CD8-positive, alpha-beta memory T cell (primary cell): ENCODE data around the gene ASPN. TPM values are rescaled to one million over a fixed set of nuclear protein-coding genes. Genes with fewer than 3 reads are reported as not detected.

Experiments used
- CTCF ChIA-PET: fragments of 350-600 bp; sonication (Branson Sonifier 250); formaldehyde crosslinking; loops from one replicate; lab custom pipeline; 2021; ENCODE audit warnings: antibody characterized with exemption; lab: Charles Lee
- POLR2A ChIA-PET: fragments of 350-600 bp; sonication (Branson Sonifier 250); formaldehyde crosslinking; loops from one replicate; lab custom pipeline; 2021; ENCODE audit warnings: antibody characterized with exemption; lab: Charles Lee
- DNase-seq, 5 donors: peaks; one replicate each; pipeline versions ENCODE4 v3.0.0 to v3.0.0-alpha.2; 2020 to 2022; ENCODE audit warnings: mixed read lengths in 1 of 5
- H3K27ac ChIP-seq: one replicate; pipeline ENCODE4 v1.7.0; 2013; ENCODE audit warnings: low read depth, mild to moderate bottlenecking, low read length, moderate library complexity
- H3K27me3 ChIP-seq: 2 replicates; pipeline ENCODE4 v1.7.0; 2013; ENCODE audit warnings: low read length, mild to moderate bottlenecking; ENCODE audit not compliant: insufficient read depth, poor library complexity, severe bottlenecking
- H3K36me3 ChIP-seq: 2 replicates; pipeline ENCODE4 v1.7.0; 2013; ENCODE audit warnings: mild to moderate bottlenecking, low read length, moderate library complexity; ENCODE audit not compliant: insufficient read depth
- H3K4me1 ChIP-seq: 2 replicates; pipeline ENCODE4 v1.7.0; 2013; ENCODE audit warnings: mild to moderate bottlenecking, low read length, moderate library complexity; ENCODE audit not compliant: insufficient read depth
- H3K4me3 ChIP-seq: 2 replicates; pipeline ENCODE4 v1.7.0; 2013; ENCODE audit warnings: mild to moderate bottlenecking, low read length
- H3K9me3 ChIP-seq: 2 replicates; pipeline ENCODE4 v1.7.0; 2013; ENCODE audit warnings: mild to moderate bottlenecking, low read length
- H3K27ac Mint-ChIP-seq, 8 donors: one replicate each; pipeline ENCODE4 v1.8.0; 2020 to 2021; ENCODE audit warnings: mixed read lengths in 8 of 8, mild to moderate bottlenecking in 6 of 8, inconsistent platforms in 3 of 8, moderate library complexity in 3 of 8
- H3K27me3 Mint-ChIP-seq, 2 donors: one replicate each; pipeline ENCODE4 v1.8.0; 2020 to 2021; ENCODE audit warnings: mixed read lengths in 2 of 2, mild to moderate bottlenecking in 1 of 2, moderate library complexity in 1 of 2
- H3K36me3 Mint-ChIP-seq, 3 donors: one replicate each; pipeline ENCODE4 v1.8.0; 2020 to 2021; ENCODE audit warnings: mixed read lengths in 3 of 3, inconsistent platforms in 1 of 3, mild to moderate bottlenecking in 1 of 3
- H3K4me1 Mint-ChIP-seq, 3 donors: one replicate each; pipeline ENCODE4 v1.8.0; 2020 to 2021; ENCODE audit warnings: mixed read lengths in 3 of 3, inconsistent platforms in 1 of 3, mild to moderate bottlenecking in 1 of 3
- H3K4me3 Mint-ChIP-seq, 7 donors: one replicate each; pipeline ENCODE4 v1.8.0; 2020 to 2021; ENCODE audit warnings: mixed read lengths in 7 of 7, mild to moderate bottlenecking in 6 of 7, moderate library complexity in 4 of 7, inconsistent platforms in 2 of 7
- H3K9me3 Mint-ChIP-seq, 5 donors: one replicate each; pipeline ENCODE4 v1.8.0; 2020 to 2022; ENCODE audit warnings: mixed read lengths in 5 of 5, mild to moderate bottlenecking in 3 of 5, moderate library complexity in 2 of 5, inconsistent platforms in 1 of 5
- polyA plus RNA-seq: library from polyadenylated mRNA; unstranded; fragments of 300-500 nt; fragmentation: Illumina TruSeq; gene quantifications from one replicate; pipeline ENCODE4 v1.2.3, GENCODE V29; 2021
- total RNA-seq, 2 experiments: library from RNA; stranded (reverse); gene quantifications; one replicate each; pipeline ENCODE4 v1.2.3, GENCODE V29; 2021

The ASPN gene
- not detected for total RNA-seq
- polyA plus RNA-seq = not detected

DNA sequence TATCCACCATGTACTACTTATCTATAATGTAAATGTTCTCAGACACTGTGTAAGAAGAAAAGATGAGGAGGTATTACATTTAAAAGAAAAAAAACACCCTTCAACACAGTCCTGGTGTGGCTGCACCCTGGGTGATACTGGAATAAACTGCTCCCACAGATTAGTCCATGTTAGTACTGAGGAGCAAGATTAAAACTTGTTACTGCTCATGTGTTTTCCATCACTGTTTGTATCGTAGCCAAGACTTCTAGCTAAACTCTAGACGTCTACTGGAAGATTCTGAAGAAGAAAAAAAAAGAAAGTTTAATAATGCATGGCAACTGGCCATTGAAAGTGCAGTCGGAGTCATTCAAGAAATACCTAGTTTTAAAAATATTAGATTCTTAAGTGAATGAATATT, at the start of gene ASPN:
TSS of gene ASPN (minus strand) at position 178 of the 400 bp plus-strand sequence.
- Histone ChIP-seq H3K4me1 (no peaks in the 10 kb centered on the region), H3K36me3 (no peaks in the 10 kb centered on the region), H3K27me3 (no peaks in the 10 kb centered on the region), H3K4me3 (no peak within 1 kb of the TSS), H3K9me3 (no peaks in the 10 kb centered on the region), H3K27ac (no peak within 1 kb of the TSS)
- ChIA-PET POLR2A (no interaction called here), CTCF (interaction anchor here (0.7 kb wide), 1 partner anchor 25 kb away, joined by 3 read pairs; no protein-coding TSS in a partner anchor)
- DNase-seq = no peak
- Mint-ChIP-seq H3K27ac (no peak within 1 kb of the TSS), H3K36me3 (no peaks in the 10 kb centered on the region), H3K4me1 (peaks cover 2 to 7% (median 4%) of the 10 kb centered on the region in 3 donors), H3K4me3 (no peak within 1 kb of the TSS), H3K9me3 (no peaks in the 10 kb centered on the region), H3K27me3 (peaks cover 0 to 3% of the 10 kb centered on the region in 2 donors)

DNA sequence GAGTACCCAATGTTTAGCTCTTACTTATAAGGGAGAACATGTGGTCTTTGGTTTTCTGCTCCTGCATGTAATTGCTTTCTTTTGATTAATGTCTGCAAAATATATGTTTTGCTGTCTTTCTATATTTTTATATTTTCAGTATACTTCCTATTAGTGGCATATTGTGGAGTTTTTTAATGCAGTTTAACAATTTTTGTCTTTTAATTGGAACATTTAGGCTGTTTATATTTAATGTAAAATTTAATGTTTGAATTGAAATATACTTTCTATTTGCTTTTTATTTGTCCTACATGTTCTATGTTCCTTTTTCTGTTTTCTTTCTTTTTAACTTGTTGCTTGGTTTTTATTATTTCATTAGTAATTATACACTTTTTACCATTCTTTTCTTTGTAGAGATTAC, 48.6 kb upstream of the ASPN start:
- ChIA-PET POLR2A (no interaction called here), CTCF (no interaction called here)

DNA sequence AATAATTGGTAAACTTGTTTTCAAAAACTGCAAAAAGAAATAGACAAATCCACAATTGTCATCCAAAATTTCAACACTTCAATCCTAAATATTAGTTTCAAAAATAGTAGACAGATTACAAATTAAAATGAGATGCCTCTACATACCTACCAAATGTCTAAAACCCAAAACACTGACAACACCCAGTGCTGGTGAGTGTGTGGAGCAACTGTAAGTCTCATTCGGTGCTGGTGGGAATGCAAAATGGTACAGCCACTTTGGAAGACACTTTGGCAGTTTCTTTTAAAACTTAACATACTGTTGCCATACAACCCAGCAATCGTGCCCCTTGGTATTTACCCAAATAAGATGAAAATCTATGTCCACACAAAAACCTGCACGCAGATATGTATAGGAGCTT, 46.8 kb upstream of the ASPN start:
- Mint-ChIP-seq H3K4me3 (no peak overlapping the region), H3K27me3 (no peaks in the 10 kb centered on the region), H3K4me1 (no peaks in the 10 kb centered on the region), H3K36me3 (peaks cover 0 to 6% (median 1%) of the 10 kb centered on the region in 3 donors), H3K27ac (peak overlapping the region in 1 of 8 donors; percentile 26), H3K9me3 (peaks cover 0 to 2% (median 0%) of the 10 kb centered on the region in 5 donors)
- no peaks in the 10 kb centered on the region for H3K36me3 ChIP-seq
- H3K9me3 ChIP-seq = no peaks in the 10 kb centered on the region
- no peak overlapping the region for H3K27ac ChIP-seq
- DNase-seq = no peak
- CTCF ChIA-PET = no interaction called here
- no peaks in the 10 kb centered on the region for H3K4me1 ChIP-seq
- no peaks in the 10 kb centered on the region for H3K27me3 ChIP-seq
- POLR2A ChIA-PET = no interaction called here
- H3K4me3 ChIP-seq = no peak overlapping the region

More for the DNA sequence above, 48.6 kb upstream of the ASPN start:
- DNase-seq = no peak
- Histone ChIP-seq H3K4me1 (no peaks in the 10 kb centered on the region), H3K9me3 (no peaks in the 10 kb centered on the region), H3K36me3 (no peaks in the 10 kb centered on the region), H3K4me3 (no peak overlapping the region), H3K27ac (no peak overlapping the region), H3K27me3 (no peaks in the 10 kb centered on the region)
- Mint-ChIP-seq H3K9me3 (peaks cover 0 to 2% (median 0%) of the 10 kb centered on the region in 5 donors), H3K27ac (no peak overlapping the region), H3K4me1 (no peaks in the 10 kb centered on the region), H3K27me3 (no peaks in the 10 kb centered on the region), H3K36me3 (peaks cover 0 to 6% (median 3%) of the 10 kb centered on the region in 3 donors), H3K4me3 (no peak overlapping the region)

DNA sequence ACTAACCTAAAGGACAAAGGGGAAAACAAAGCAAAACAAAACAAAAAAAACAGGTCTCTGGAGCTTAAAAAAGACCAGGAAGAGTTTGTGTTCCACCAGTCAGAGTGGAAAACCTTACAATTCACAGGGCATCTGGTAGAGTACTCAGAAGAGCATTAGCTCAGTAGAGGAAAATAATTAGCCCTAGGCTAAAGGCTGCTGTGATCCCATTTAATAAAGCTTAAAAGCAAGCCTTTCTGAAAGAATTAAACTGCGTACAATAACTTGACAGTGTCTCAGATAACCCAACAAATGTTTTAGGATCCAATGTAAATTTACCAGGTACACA, 46.2 kb upstream of the ASPN start:
- H3K27me3 Mint-ChIP-seq = no peaks in the 10 kb centered on the region
- Histone ChIP-seq H3K27ac (no peak overlapping the region), H3K36me3 (no peaks in the 10 kb centered on the region), H3K27me3 (no peaks in the 10 kb centered on the region), H3K4me1 (no peaks in the 10 kb centered on the region), H3K9me3 (no peaks in the 10 kb centered on the region), H3K4me3 (no peak overlapping the region)
- H3K4me1 Mint-ChIP-seq = no peaks in the 10 kb centered on the region
- CTCF ChIA-PET = no interaction called here
- no peak for DNase-seq
- peaks cover 0 to 2% (median 0%) of the 10 kb centered on the region in 5 donors for H3K9me3 Mint-ChIP-seq
- no peak overlapping the region for H3K27ac Mint-ChIP-seq
- POLR2A ChIA-PET = no interaction called here
- H3K36me3 Mint-ChIP-seq = peaks cover 0 to 6% (median 1%) of the 10 kb centered on the region in 3 donors
- no peak overlapping the region for H3K4me3 Mint-ChIP-seq

DNA sequence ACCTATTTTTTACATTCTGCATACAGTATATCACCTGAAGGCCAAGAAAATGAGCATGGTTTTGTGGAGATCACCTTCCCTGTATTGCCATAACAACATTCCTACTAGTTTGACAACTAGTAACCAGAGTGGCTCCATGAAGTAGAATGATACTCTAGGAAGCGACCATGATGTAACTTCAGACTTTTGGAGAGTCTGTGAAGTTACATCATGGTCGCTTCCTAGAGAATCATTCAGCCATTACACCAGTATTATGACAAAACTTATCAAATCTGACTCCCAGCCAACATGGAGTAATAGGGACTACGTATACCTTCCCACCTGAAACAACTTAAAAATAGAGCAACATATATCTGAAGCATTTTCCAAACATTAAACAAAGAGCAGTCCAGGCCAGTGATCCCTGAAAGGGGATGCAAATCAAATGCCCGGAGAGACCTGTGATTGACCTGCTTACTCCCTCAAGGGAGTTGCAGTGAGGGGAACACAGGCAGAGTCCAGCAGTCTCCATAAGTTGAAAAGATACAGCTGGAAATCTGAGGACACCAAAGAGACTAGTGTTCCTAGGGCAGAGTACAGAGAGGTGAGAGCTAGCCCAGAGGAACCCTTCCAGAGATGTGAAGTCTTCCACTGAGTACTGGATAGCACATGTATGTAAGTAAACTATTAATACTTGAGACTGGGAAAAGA, 45.7 kb upstream of the ASPN start:
- no peak for DNase-seq
- Histone ChIP-seq H3K4me3 (no peak overlapping the region), H3K4me1 (no peaks in the 10 kb centered on the region), H3K36me3 (no peaks in the 10 kb centered on the region), H3K27me3 (no peaks in the 10 kb centered on the region), H3K9me3 (no peaks in the 10 kb centered on the region), H3K27ac (no peak overlapping the region)
- Mint-ChIP-seq H3K36me3 (peaks cover 0 to 6% (median 1%) of the 10 kb centered on the region in 3 donors), H3K27ac (no peak overlapping the region), H3K27me3 (no peaks in the 10 kb centered on the region), H3K9me3 (peaks cover 0 to 2% (median 0%) of the 10 kb centered on the region in 5 donors), H3K4me3 (no peak overlapping the region), H3K4me1 (no peaks in the 10 kb centered on the region)
- ChIA-PET CTCF (no interaction called here), POLR2A (no interaction called here)

DNA sequence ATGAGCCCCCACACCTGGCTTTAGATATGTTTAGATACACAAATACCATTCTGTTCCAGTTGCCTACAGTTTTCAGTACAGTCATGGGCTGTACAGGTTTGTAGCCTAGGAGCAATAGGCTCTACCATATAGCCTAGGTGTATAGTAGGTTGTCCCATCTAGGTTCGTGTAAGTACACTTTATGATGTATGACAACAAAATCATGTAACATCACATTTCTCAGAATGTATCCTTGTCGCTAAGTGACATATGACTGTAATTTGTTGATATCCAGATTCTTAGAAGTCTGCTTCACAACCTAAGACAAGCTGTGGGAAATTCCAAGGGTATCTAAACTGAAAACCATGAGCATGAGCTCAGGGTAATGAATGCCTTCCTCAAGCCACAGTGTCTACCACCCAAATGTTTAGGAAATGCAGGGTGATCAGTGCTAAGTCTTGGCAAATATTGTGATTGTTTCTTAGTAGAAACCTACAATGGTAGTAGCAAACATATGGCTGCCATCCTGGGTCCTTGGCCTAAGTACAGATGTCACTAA, 45.1 kb upstream of the ASPN start:
- H3K27ac Mint-ChIP-seq = no peak overlapping the region
- DNase-seq = no peak
- no peak overlapping the region for H3K4me3 Mint-ChIP-seq
- Histone ChIP-seq H3K4me1 (no peaks in the 10 kb centered on the region), H3K27me3 (no peaks in the 10 kb centered on the region), H3K27ac (no peak overlapping the region), H3K9me3 (no peaks in the 10 kb centered on the region), H3K36me3 (no peaks in the 10 kb centered on the region), H3K4me3 (no peak overlapping the region)
- no peaks in the 10 kb centered on the region for H3K27me3 Mint-ChIP-seq
- ChIA-PET CTCF (no interaction called here), POLR2A (no interaction called here)
- peaks cover 0 to 1% (median 0%) of the 10 kb centered on the region in 5 donors for H3K9me3 Mint-ChIP-seq
- H3K36me3 Mint-ChIP-seq = peaks cover 0 to 3% (median under 1%) of the 10 kb centered on the region in 3 donors
- no peaks in the 10 kb centered on the region for H3K4me1 Mint-ChIP-seq

DNA sequence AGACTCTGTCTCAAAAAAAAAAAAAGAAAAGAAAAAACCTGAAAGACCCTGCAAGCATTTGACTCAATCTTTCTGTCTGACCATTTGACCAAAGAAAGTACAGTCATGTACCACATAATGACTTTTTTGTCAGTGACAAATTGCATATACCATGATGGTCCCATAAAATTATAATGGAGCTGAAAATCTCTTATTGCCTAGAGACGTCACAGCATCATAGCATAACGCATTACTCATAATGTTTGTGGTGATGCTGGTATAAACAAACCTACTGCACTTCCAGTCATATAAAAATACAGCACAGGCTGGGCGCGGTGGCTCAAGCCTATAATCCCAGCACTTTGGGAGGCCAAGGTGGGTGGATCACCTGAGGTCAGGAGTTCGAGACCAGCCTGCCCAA, 43.0 kb upstream of the ASPN start:
- ChIA-PET CTCF (no interaction called here), POLR2A (no interaction called here)
- Mint-ChIP-seq H3K4me3 (no peak overlapping the region), H3K4me1 (no peaks in the 10 kb centered on the region), H3K27ac (no peak overlapping the region), H3K9me3 (no peaks in the 10 kb centered on the region), H3K36me3 (no peaks in the 10 kb centered on the region), H3K27me3 (no peaks in the 10 kb centered on the region)
- Histone ChIP-seq H3K9me3 (no peaks in the 10 kb centered on the region), H3K27ac (no peak overlapping the region), H3K4me1 (no peaks in the 10 kb centered on the region), H3K36me3 (no peaks in the 10 kb centered on the region), H3K4me3 (no peak overlapping the region), H3K27me3 (no peaks in the 10 kb centered on the region)
- no peak for DNase-seq

DNA sequence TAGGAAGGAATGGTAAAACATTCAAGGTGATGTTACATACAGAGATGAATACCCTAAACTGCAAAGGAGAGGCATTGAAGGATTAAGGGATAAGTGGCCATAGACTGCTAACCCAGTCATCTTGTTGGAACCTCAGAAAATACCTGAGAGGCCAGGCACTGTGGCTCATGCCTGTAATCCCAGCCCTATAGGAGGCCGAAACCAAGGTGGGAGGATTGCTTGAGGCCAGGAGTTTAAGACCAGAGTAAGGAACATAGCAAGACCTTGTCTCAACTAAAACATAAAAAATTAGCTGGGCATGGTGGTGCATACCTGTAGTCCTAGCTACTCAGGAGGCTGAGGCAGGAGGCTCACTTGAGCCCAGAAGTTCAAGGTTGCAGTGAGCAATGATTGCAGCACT, 42.6 kb upstream of the ASPN start:
- Mint-ChIP-seq H3K27me3 (no peaks in the 10 kb centered on the region), H3K27ac (peak overlapping the region in 1 of 8 donors; percentile 42), H3K9me3 (no peaks in the 10 kb centered on the region), H3K4me1 (no peaks in the 10 kb centered on the region), H3K36me3 (peaks cover 0 to under 1% (median 0%) of the 10 kb centered on the region in 3 donors), H3K4me3 (no peak overlapping the region)
- H3K27ac ChIP-seq = no peak overlapping the region
- DNase-seq = no peak
- ChIA-PET POLR2A (no interaction called here), CTCF (no interaction called here)
- H3K4me1 ChIP-seq = no peaks in the 10 kb centered on the region
- H3K4me3 ChIP-seq = no peak overlapping the region
- no peaks in the 10 kb centered on the region for H3K36me3 ChIP-seq
- no peaks in the 10 kb centered on the region for H3K27me3 ChIP-seq
- H3K9me3 ChIP-seq = no peaks in the 10 kb centered on the region
